Measurements from ENCODE around the gene CEMIP2. TPM values are rescaled to one million over a fixed set of nuclear protein-coding genes. Genes with fewer than 3 reads are reported as not detected.
"Not testable (repeated sequence)": the region's sequence is repeated elsewhere in the genome, so short reads cannot be mapped to it uniquely, and the experiment has no call there.

CEMIP2 gene
- total RNA-seq, 1 donor from 2014 or later: 61.2 TPM

DNA sequence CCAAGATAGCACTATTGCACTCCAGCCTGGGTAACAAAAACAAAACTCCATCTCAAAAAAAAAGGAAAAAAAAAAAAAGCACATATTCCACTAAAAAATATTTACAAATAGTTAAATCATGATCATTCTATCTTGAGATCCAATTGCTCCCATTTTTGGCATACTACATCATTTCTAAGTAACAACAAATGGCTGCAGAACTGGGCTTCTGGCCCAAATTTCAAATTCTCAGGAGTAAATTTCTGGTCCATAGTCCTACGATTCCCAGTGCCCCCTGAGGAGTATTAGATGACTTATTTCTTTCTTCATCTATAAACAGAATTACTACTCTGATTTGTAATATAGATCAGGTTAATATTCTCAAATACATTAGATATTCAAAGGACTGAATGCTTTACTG, 62.1 kb downstream of the CEMIP2 start:
- DNase-seq: no peak

DNA sequence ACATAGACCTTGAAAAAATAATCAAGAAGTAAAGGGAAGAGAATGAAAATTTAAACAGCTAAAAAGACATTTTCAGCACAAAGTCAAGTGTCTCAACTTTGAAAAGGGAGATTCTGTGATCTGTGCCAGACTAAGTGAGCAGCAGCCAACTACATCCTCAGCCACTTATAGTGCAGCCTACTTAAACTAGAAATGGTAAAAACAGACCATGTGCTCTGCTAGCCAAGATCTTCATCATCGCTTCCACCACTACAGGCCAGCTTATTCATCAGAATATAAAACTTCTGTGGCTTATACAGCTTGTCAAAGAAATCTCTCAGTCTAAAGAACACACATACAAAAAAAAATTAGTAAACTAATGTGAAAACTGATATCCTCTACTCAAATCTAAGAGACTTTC, 63.5 kb downstream of the CEMIP2 start:
- peak; percentile 66 for DNase-seq

DNA sequence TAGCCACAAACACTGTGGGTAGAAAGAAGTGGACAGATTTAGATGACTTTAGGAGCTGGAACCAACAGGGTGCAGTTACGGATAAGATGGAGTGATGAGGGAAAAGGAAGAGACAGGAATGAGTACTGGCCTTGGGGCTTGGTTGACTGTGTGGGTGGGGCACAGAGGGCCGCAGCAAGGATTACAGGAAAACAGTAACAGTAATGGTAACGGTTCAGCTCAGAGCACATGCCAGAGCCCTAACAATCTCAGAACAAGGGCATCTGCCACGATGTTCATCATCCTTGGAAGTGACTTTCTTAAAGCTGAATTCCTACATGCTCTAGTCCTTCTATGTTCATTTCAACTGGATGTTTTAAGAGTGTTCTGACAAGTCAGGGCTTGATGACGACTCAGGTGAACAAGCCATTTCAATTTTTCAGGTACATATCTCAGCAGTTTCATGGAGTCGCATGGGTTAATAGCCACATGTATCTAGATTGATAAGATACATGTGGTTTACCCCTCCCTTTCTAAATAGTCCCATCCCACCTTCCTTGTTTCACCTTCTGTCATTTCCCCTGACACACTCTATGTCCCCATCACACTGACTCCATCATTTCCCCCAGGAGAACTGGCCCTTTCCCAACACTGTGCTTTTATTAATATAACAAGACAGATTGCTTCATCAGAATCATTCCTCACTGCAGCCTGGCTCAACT, 65.0 kb downstream of the CEMIP2 start:
- DNase-seq: no peak

DNA sequence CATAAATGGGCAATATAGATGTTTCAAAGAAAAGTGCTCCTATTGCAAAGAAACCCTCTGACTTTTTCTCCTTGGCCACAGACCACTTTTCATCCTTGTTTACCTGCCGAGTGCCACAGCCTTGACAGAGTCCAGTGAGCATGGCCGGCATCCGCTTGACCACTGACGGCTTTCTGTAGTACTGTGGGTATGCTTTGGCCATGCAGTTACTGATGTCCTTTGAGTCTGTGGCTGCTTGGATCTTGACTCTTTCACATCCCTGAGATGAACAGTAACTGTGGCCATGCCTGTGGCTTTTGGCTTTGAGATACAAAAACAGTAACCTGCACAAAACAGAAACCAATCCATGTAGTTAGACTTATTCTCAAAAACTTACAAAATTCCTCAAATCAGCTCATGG, 70.4 kb downstream of the CEMIP2 start:
- DNase-seq: no peak

DNA sequence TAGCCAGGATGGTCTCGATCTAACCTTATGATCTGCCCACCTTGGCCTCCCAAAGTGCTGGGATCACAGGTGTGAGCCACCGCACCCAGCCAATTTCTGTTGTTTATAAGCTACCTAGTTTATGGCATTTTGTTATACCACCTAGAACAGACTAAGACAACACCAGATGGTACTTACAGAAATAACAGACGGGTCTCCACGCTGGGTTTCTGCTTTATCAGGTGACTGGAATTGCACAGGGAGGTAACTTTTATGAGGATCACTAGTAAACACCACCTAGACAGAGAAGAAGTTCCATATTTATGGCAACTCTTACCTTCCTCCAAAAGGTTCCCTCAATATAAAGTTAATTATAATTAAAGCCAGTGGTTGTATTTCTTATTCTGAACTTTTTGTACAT, 74.0 kb downstream of the CEMIP2 start:
- no peak for DNase-seq

DNA sequence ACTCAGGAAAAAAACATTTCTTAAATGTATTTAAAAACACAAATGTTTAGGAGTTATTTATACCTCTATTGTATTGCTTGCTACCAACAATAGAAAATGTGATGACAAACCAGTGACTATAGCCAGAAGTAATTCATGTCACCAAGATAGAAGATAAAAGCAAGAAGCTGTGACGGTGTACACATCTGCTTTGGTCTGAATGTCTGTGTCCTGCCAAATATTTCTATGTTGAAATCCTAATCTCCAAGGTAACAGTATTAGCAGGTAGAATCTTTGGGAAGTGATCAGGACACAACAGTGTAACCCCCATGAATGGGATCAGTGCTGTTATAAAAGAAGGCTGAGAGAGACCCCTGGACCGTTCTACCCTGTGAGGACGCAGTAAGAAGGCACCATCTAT, 74.7 kb downstream of the CEMIP2 start:
- no peak for DNase-seq

DNA sequence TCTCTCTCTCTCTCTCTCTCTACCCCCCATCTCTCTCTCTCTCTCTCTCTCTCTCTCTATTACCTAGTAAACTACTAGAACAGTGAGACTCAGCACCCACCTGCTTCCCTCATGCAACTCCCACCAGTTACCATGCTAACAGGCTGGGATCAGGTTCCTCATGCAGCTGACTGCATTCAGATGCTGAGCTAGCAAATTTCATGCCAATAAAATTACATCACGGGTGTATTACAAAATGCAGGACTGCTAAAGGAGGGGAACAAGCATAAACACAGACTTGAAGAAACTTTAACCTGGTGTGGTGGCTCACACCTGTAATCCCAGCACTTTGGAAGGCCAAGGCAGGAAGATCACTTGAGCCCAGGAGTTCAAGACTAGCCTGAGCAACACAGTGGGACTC, 76.0 kb downstream of the CEMIP2 start:
- DNase-seq: peak; percentile 13

DNA sequence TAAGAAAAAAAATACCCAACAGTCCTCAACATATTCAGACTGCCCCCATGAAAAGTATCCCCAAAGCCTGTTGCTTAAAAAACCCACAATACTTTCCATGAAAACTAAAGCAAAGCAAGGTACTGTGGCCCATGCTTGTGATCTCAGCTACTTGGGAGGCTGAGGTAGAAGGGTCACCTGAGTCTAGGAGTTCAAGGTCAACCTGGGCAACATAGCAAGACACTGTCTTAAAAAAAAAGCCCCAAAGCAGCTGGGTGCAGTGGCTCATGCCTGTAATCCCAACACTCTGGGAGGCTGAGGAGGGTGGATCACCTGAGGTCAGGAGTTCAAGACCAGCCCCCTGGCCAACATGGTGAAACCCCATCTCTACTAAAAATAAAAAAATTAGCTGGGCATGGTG, 76.7 kb downstream of the CEMIP2 start:
- DNase-seq: not testable (repeated sequence)

DNA sequence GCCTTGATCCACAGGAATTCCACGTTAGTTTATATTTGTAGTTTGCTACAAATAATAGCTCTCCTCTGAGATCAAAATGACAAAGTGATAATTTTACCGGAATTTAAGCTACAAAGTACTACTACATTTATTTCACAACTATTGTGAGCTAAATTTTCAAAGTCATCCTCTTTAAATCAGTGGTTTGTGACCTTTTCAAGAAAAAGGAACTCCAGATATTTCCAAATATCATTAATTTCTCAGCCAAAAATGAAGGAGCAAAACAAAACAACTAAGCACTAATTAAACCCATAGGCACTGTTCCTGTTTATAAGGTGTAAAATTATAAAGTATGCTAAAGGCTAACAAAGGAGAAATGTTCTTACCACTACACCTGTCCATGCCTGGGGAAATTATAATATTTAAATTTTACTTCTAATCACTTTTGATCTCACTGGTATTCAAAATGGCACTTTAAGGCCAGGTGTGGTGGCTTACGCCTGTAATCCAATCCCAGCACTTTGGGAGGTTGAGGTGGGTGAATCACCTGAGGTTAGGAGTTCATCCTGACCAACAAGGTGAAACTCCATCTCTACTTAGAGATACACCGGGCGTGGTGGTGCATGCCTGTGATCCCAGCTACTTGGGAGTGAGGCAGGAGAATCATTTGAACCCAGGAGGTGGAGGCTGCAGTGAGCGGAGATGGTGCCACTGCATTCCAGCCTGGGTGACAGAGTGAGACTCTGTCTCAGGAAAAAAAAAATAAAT, 77.5 kb downstream of the CEMIP2 start:
- DNase-seq: no peak

DNA sequence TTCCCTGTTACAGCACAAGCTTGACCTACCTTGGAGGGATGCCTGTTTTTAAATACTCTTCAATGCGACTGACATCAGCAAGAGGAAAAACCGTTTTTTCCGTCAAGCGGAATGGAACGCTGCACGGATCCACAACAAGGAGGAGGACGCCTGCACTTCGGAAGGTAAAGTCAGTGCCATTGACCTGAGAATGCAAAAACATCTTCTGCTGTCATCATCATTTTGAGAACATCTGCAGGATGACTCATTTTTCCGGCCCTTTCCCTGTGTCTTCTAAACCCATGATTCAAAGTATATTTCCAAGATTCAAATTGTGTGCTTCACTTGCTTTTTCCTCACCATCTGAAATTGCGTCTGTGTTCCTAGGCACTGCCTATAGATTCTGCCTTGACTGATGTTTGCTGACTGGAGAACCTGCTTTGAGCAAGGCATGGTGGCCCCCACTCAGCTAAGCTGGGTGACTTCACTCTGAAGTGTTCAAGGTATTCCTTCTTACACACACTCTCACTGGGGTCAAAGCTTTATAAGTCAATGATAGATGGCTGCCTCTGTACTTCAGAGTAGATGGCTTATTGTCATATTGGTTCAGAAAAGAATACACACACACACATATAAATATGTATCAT, 78.1 kb downstream of the CEMIP2 start:
- DNase-seq: no peak

DNA sequence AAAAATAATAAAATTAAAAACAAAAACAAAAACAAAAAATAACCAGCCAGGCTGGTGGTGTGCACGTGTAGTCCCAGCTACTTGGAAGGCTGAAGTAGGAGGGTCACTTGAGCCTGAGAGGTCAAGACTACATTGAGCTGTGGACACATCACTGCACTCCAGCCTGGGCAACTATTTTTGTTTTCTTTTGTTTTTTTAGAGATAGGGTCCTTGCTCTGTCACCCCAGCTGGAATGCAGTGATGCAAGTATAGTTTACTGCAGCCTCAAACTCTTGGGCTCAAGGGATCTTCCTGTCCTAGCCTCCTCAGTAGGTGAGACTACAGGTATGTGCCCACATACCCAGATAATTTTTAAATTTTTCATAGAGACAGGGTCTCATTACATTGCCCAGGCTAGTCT, 80.6 kb downstream of the CEMIP2 start:
- no peak for DNase-seq

DNA sequence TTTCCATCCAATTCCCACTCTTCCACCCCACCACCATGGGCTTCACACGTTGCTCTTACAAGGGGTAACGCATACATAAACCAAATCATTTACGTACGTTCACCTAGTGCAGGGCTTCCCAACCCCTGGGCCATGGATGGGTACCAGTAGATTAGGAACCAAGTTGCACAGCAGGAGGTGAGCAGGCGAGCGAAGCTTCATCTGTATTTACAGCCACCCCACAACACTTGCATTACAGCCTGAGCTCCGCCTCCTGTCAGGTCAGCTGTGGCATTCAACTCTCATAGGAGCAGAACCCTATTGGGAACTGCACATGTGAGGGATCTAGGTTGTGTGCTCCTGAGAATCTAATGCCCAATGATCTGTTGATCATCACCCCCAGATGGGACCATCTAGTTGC, 82.3 kb downstream of the CEMIP2 start:
- DNase-seq: no peak

DNA sequence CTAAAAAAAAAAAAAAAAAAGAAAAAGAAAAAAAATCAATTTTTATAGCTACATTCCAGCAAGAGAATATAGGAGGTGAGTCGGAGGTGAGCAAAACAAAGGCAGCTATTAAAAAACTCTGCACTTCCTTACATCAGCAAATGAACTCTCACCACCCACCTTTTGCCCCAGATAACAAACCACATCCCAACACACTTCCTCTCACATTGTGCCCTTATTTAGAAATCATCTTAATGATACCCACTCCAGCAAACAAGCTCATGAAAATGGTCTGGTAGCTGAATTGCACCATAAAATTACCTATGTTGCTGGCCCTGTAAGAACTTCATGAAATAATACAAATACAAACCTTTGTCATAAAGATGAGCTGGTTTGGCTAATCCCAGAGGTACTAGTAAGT, 82.9 kb downstream of the CEMIP2 start:
- no peak for DNase-seq

DNA sequence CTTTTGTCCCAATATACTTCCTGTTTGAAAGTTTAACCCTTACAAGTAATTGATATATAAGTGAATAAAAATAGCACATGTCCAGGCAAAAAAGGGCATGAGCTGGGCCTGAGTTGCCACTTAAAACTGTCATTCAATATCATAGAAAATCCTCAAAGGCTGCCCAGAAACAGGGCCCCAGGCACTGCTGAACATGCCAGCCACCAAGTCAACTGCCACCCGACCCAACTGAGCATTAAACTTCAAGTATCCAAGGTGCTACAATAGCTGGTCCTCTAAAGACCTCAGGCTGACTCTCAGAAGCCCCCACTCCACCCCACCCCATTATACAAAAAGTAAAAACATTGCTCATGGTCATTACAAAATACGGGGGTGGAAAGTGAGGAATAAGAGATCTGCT, 83.7 kb downstream of the CEMIP2 start:
- no peak for DNase-seq

DNA sequence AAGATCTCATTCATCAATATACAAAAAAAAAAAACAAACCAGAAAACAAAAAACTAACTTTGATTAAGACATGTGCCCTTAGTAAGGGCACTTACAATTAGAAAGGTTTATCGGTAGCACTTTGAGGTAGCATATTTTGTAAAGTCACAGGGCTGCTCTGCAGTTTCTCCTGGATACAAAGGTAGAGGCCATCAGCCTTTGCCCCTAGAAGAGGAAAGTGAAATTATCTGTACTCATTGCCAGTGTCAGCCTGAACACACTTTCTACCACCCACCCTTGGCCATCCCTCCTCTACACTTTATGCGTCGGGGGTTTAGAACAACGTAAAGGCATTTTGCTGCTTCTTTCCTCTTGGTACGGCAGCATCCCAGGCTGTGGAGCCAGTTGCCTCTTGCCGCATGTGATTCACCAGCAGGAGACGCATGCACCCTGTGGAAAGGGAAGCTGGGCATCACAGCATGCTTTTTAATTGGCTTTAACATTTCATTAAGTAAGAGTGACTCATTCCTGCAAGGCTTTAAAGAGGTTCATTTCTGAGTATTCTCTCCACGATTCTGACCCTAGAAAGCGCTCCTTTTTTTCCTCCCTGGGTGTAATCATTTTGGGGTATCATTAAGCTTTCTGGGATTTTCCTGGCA, 84.6 kb downstream of the CEMIP2 start:
- DNase-seq: no peak

DNA sequence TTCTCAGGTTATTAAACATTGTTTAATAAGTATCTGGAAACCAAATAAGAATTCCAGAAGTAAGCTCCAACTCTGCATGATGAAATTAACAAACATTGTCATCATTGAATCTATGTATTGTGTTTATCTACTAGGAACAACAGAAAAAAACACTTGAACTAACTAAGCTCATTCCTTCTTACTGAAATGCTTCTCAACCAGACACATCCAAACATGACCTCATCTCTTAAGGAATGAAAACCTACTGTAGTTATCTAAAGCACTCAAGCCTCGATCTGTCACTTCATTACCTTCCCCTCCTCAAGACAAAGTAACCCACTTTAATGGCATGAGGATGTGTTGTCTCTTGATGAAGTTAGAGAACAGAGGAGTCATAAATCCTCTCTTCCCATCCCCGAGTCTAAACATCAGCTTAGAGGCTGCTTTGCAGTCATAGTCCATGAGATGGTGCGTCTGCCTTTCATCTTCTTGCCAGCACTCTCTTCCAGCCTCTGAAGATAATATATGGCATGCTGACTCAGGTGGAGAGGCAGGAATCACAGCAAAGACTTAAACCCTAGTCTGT, 86.5 kb downstream of the CEMIP2 start:
- peak; percentile 42 for DNase-seq

DNA sequence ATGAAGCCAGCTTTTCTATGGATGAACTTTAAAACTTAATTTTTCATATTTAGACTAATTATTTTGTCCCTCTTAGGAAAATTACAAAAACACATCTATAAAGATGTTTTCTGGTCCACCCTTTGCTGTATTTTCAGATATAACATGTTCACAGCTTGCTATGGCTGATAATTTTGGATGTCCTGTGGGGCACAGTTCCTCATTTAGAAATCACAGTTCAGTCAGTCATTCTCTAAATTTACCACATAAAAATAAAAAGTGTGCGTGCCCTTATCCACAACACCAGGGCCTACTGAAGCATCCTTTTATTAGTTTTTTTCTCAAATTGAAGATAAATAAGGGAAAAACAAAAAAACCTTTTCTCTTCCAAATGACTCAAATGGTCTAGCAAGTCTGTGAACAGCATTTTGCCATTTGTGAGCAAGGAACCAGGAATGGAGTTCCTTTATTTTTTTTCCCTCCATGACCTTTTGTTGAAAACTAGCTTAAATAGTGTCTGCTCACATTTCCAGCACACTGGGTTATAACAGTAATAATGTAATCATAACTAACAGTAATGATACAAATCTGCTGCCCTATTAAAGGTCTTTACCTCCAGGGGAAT, 87.1 kb downstream of the CEMIP2 start:
- no peak for DNase-seq

DNA sequence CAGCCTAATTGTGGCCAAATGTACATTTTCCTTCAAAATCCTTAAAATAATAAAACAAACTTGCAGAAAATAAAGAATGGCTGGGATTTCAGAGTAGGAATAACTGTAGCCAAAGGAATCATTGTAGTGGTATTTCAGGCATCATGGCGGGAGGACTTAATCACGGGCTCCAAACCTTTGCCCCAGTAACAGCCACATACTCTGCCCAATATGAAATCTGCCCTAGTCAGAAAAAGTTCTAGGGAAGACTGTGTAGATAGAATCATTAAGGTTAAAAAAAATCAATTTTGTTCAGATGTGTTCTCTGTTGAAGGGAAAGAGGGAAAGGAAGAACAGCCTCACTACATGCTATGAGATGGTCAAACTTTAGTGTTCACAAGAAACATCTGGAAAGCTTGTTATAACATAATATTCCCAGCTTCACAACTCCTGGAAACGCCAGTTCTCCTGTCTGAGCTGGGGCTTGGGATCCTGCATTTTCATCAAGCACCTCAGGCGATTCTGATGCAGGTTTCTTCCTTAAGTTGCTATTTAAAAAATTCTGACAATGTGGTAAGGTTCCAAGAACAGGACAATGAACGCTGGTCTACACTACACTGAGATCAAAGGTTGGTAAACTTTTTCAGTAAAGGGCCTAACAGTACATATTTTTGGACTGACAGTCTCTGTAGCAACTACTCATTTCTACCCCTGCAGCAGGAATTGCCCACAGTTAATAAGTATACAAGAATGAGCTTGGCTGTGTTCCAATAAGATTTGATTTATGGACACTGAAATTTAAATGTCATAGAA, 87.9 kb downstream of the CEMIP2 start:
- no peak for DNase-seq

DNA sequence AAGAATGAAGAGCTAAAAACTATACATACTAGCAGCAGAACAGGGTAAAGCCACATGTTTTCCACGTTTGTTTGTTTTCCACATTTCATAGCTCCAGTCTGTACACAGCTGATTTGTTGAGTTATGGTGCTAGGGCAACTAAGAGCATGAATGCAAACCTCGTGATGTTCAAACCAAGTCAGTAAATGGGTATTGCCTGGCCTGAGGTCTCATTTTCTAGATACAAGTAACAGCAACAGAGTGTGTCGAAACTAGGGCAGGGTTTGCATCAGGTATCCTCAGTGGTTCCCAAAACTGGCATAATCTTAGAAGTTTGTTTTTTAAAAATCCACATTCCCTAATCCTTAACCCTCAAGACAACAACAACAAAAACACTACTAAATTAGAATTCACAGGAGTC, 89.3 kb downstream of the CEMIP2 start:
- DNase-seq: peak; percentile 19

DNA sequence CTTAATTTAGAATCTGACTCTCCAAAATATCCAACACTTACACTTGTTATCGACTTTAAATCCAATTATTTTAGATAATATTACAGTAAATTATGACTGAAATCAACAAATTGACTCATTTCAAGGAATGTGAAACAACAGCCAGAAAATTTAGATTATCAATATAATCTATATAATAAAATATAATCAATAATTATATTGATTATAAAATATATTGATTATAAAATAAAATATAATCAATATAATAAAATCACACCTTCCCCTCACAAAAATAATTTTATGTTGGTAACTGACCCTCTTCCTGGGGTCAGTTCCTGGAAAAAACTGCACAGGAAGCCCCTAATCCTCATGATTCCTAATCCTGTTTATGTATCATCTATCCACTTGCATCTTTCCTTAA, 91.1 kb downstream of the CEMIP2 start:
- DNase-seq: no peak

DNA sequence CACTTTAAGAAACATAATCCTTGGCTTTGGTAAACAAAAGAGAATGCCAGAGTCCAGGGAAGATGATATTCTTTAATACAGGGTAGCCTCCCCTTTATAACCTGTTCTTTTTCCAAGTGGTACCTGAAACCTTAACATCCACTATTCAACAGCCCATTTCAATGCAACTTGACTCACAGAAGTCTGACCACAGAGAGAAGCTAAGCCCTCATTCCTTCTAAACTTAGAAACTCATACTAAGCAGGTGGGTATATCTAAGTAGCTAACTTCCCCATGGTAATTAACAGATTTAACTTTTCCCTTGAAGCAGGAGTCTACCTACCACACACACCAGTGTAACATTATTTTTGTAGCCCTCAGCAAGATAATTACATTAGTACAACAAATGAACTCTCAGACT, 91.9 kb downstream of the CEMIP2 start:
- DNase-seq: no peak

DNA sequence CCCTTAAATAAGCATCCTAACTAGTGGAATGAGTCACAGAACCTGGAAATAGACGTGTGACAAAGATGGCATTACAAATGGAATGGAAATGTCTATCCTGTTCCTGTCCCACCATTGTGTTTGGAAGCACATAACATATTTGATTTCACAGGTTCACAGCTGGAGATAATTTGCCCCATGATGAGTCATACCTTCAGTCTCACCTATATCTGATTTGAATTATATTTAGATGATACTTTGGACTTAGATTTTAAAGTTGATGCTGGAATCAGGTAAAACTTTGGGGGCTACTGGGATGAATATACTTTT, 92.5 kb downstream of the CEMIP2 start:
- no peak for DNase-seq
